Thymus (tissue), 11 donors: ENCODE results near the gene AACS. TPM values are rescaled to one million over a fixed set of nuclear protein-coding genes. Genes with fewer than 3 reads are reported as not detected.
A peak's percentile ranks its signal among the peaks of the same experiment; 100 is the strongest.

ENCODE experiments used
- DNase-seq, 9 donors: peaks; one replicate each; pipeline ENCODE4 v3.0.0-alpha.2; 2013; ENCODE audit warnings: low spot score in 9 of 9, low read depth in 6 of 9, missing footprints in 1 of 9
- H3K27ac ChIP-seq, 2 donors: one replicate each; pipeline ENCODE4 v1.5.1; 2013; ENCODE audit warnings: control low read depth in 1 of 2, low read depth in 1 of 2, low read length in 1 of 2, mild to moderate bottlenecking in 1 of 2, moderate library complexity in 1 of 2
- H3K27me3 ChIP-seq, 2 donors: one replicate each; pipeline ENCODE4 v1.5.1; 2013; ENCODE audit warnings: low read length in 1 of 2; ENCODE audit not compliant: control insufficient read depth in 2 of 2, insufficient read depth in 1 of 2
- H3K36me3 ChIP-seq, 2 donors: one replicate each; pipeline ENCODE4 v1.5.1; 2013; ENCODE audit warnings: low read length in 1 of 2, mild to moderate bottlenecking in 1 of 2, moderate library complexity in 1 of 2; ENCODE audit not compliant: control insufficient read depth in 2 of 2, insufficient read depth in 2 of 2
- H3K4me1 ChIP-seq, 2 donors: one replicate each; pipeline ENCODE4 v1.5.1; 2013; ENCODE audit warnings: low read length in 2 of 2; ENCODE audit not compliant: control insufficient read depth in 2 of 2, insufficient read depth in 2 of 2
- H3K4me3 ChIP-seq, 2 donors: one replicate each; pipeline ENCODE4 v1.5.1; 2013; ENCODE audit warnings: low read length in 2 of 2, control low read depth in 1 of 2, mild to moderate bottlenecking in 1 of 2
- H3K9me3 ChIP-seq, 2 donors: one replicate each; pipeline ENCODE4 v1.5.1; 2013; ENCODE audit warnings: low read length in 1 of 2, mild to moderate bottlenecking in 1 of 2; ENCODE audit not compliant: control insufficient read depth in 2 of 2, insufficient read depth in 1 of 2
- WGBS: extraction: QIAGEN DNeasy Blood & Tissue Kit; methylation state at CpG from one replicate; pipeline ENCODE4 v1.1.7; 2013; 5-methylcytosine and 5-hydroxymethylcytosine counted together
- polyA plus RNA-seq: library from polyadenylated mRNA; stranded (reverse); fragments of 200-250 nt; gene quantifications from one replicate; pipeline ENCODE4 v1.2.3, GENCODE V29; 2013
- total RNA-seq: library from RNA; stranded (reverse); fragments of 120-200 nt; gene quantifications from one replicate; pipeline ENCODE4 v1.2.4, GENCODE V29; 2013
- donor health status: healthy.

Gene AACS
- total and polyA plus RNA-seq, 2 donors = 10.2 to 17.0 TPM

DNA sequence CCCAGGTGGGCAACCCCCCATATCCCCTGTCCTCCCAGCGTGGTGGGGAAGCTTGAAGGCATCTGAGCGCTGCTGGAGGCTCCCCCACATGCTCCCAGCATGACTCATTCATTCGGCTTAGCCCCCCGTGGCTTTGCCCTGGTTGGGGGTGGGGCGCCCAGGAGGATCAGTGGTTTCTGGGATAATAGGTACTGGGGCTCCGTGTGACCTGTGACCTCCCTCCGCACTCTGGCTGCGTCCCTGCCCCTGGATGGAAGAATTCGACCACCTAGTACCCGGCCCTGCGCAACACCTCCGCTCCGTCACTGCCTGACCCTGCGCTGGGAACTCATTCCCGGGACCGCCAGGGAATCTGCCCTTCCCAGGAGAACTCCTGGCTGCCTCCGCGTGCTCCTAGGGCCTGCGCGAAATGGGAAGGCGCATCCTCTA lies 120.1 kb downstream of the AACS start:
- peaks cover 0 to 4% of the 10 kb centered on the region in 2 donors for H3K9me3 ChIP-seq
- peaks cover 61 to 72% of the 10 kb centered on the region in 2 donors for H3K27me3 ChIP-seq
- DNase-seq = no peak
- H3K36me3 ChIP-seq = no peaks in the 10 kb centered on the region
- no peak overlapping the region for H3K27ac ChIP-seq
- 7% methylated on average over 21 of the region's 21 CpGs for WGBS
- peaks cover 2 to 8% of the 10 kb centered on the region in 2 donors for H3K4me1 ChIP-seq
- H3K4me3 ChIP-seq = no peak overlapping the region

DNA sequence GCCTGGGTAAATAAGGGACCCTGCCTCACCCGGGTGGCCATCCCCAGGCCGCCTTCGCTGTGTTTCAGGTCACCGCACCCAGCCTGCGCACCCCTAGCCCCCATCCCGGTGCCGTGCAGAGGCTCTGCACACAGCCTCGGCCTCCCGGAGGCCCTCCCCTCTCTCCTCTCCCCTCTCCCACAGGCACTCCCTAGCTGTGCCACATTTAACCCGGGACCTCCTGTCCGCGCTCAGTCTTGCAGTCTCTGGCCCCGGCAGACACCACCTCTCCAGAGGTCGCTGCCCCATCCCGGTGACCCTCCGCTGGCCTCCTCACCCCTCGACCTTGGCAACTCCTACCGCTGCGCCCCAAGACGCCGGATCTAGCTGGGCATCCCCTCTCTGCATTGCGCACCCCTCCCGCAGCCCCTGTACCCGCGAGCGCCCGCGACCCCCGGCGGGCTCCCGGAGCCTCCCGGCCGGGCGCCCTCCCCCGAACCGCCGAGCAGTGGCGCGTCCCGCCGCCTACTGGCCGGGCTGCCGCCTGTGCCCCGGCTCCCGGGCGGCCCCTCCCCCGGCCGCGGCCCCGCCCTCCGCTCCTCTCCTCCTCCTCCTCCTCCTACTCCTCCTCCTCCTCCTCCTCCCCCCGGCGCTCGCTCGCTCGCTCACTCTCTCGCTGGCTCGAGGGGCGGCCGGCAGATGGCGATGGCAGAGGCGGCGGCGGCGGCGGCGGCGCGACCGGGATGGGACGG lies 120.7 kb downstream of the AACS start, which contains the start of gene TMEM132B:
TMEM132B (plus strand) TSS at position 647 of the 731 bp plus-strand sequence.
- WGBS = 2% methylated on average over 57 of the region's 71 CpGs
- peak; percentile 21 to 78 (median 56) for DNase-seq
- Histone ChIP-seq H3K27ac (no peak within 1 kb of the TSS), H3K4me3 (peak within 1 kb of the TSS in 1 of 2 donors; percentile 47), H3K36me3 (no peaks in the 10 kb centered on the region), H3K27me3 (peaks cover 61 to 72% of the 10 kb centered on the region in 2 donors), H3K4me1 (peaks cover 2 to 8% of the 10 kb centered on the region in 2 donors), H3K9me3 (peaks cover 0 to 4% of the 10 kb centered on the region in 2 donors)

DNA sequence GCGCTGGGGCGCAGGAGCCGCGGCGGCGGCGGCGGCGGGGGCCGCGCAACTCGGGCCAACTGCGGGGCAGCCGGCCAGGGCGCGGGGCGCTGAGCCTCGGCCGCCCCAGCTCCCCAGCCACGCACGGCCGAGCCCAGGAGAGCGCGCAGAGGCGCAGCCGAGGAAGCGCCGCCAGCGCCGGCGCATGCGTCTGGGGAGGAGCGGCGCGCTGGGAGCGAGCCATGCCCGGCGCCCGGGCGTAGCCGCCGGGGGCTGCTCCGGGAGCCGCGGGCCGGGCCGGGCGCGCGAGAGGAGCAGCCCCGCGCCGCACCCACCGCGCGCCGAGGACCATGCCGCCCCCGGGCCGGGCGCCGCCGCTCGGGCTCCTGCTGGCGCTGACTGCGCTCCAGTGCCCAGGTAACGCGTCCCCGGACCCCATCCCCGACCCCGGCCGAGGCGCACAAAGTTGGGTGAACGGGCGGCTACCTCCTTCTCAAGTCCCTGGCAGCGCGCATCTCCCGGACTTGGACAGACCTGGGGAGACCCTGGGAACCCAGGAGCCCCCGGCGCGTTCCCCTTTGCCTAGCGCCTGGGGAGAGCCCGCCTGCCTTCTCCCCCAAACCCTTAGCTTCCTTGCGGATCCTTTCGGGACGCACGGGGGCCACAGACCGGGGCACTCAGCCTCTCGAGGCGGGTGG lies 121.4 kb downstream of the AACS start:
- H3K4me1 ChIP-seq = peaks cover 2 to 8% of the 10 kb centered on the region in 2 donors
- H3K27ac ChIP-seq = no peak overlapping the region
- 1% methylated on average over 89 of the region's 90 CpGs for WGBS
- H3K36me3 ChIP-seq = no peaks in the 10 kb centered on the region
- DNase-seq = no peak
- peaks cover 61 to 78% of the 10 kb centered on the region in 2 donors for H3K27me3 ChIP-seq
- H3K4me3 ChIP-seq = peak overlapping the region in 1 of 2 donors; percentile 47
- peaks cover 0 to 4% of the 10 kb centered on the region in 2 donors for H3K9me3 ChIP-seq

- Histone ChIP-seq H3K27me3 (peaks cover 61 to 83% of the 10 kb centered on the region in 2 donors), H3K27ac (no peak overlapping the region), H3K9me3 (peaks cover 0 to 4% of the 10 kb centered on the region in 2 donors), H3K4me3 (peak overlapping the region in 1 of 2 donors; percentile 47), H3K36me3 (no peaks in the 10 kb centered on the region), H3K4me1 (peaks cover 2 to 8% of the 10 kb centered on the region in 2 donors)
- 3% methylated on average over 41 of the region's 41 CpGs for WGBS
- no peak for DNase-seq
Measured at GRCh38 chr12:125187148-125187745, 122.0 kb downstream of the AACS start.

- H3K27me3 ChIP-seq = peaks cover 67 to 86% of the 10 kb centered on the region in 2 donors
- WGBS = 6% methylated on average over 25 of the region's 25 CpGs
Measured at GRCh38 chr12:125187780-125188741, 122.8 kb downstream of the AACS start.

GRCh38 chr12:125189015-125189414 lies 123.8 kb downstream of the AACS start:
- no peak for DNase-seq
- Histone ChIP-seq H3K4me3 (no peak overlapping the region), H3K9me3 (no peaks in the 10 kb centered on the region), H3K4me1 (peaks cover 2 to 3% of the 10 kb centered on the region in 2 donors), H3K36me3 (no peaks in the 10 kb centered on the region), H3K27ac (no peak overlapping the region), H3K27me3 (peaks cover 59 to 86% of the 10 kb centered on the region in 2 donors)
- WGBS = 9% methylated on average over 10 of the region's 10 CpGs

More at GRCh38 chr12:125187780-125188741, 122.8 kb downstream of the AACS start:
- H3K36me3 ChIP-seq = no peaks in the 10 kb centered on the region
- peaks cover 2 to 8% of the 10 kb centered on the region in 2 donors for H3K4me1 ChIP-seq
- peaks cover 0 to 4% of the 10 kb centered on the region in 2 donors for H3K9me3 ChIP-seq
- H3K4me3 ChIP-seq = no peak overlapping the region
- no peak for DNase-seq
- H3K27ac ChIP-seq = no peak overlapping the region

DNA sequence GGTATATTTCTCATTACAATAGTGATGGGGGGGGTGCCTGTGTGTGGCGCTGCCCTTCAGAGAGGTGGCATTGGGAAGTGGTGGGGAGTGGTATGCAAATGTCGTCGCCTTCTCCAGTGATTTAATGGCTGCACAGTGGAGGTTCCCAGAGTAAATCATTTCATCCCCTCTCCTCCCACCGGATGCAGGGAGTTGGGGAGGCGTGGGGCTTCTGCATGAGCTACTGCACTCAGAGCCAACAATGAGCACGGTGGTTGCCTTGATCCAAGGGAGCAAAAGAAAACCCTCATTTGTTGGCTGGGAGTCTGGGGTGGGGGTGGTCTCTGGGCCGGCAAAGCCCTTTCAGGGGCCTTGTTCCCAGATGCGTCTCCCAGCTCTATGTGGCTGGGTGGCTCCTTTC lies 124.3 kb downstream of the AACS start:
- Histone ChIP-seq H3K9me3 (no peaks in the 10 kb centered on the region), H3K4me1 (peaks cover 2 to 3% of the 10 kb centered on the region in 2 donors), H3K27ac (no peak overlapping the region), H3K27me3 (peaks cover 55 to 86% of the 10 kb centered on the region in 2 donors), H3K36me3 (no peaks in the 10 kb centered on the region), H3K4me3 (no peak overlapping the region)
- 23% methylated on average over 8 of the region's 8 CpGs for WGBS
- no peak for DNase-seq

GRCh38 chr12:125191361-125192087 lies 126.3 kb downstream of the AACS start:
- peaks cover 36 to 82% of the 10 kb centered on the region in 2 donors for H3K27me3 ChIP-seq
- no peak overlapping the region for H3K4me3 ChIP-seq
- H3K36me3 ChIP-seq = no peaks in the 10 kb centered on the region
- 74% methylated on average over 10 of the region's 10 CpGs for WGBS
- H3K27ac ChIP-seq = no peak overlapping the region
- peaks cover 2 to 3% of the 10 kb centered on the region in 2 donors for H3K4me1 ChIP-seq
- no peak for DNase-seq
- no peaks in the 10 kb centered on the region for H3K9me3 ChIP-seq
